G401 (cell line): ENCODE measurements around the gene SSPN. TPM values are rescaled to one million over a fixed set of nuclear protein-coding genes. Genes with fewer than 3 reads are reported as not detected.

ENCODE experiments used
- DNase-seq: peaks from one replicate; pipeline ENCODE4 v3.0.0-alpha.2; 2015; ENCODE audit warnings: low spot score
- in situ Hi-C: cut with HindIII; loops from 2 replicates; pipeline ENCODE4 v1.10.0; 2016; ENCODE audit warnings: low sequenced_read_pairs, mixed read lengths
- total RNA-seq: library from RNA; depleted of rRNA; stranded (reverse); fragments of >200 nt; shearing (Covaris generic); gene quantifications from 2 replicates; pipeline ENCODE4 v1.2.3, GENCODE V29; 2014

SSPN gene
- total RNA-seq, 1 experiment from 2014 or later = 2.9 TPM

DNA sequence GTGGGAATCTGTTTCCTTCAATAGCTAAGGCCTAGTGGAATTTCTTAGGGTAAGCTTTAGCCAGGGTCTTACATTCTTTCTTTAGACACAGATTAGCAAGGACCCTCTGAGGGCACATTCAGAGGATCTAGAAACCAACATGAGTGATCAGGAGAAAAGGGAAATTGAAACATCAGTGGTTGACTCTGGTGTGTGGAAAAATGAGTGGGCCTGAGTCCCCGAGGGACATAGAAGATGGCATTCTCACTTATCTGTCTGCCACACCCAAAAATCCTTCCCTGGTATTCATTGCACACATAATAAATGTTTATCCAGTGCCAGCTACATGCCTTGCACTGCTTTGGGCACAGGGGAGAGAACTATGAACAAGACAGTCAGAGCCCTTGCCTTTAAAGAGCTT, 82.9 kb downstream of the SSPN start:
- in situ Hi-C loops = no loop called here
- DNase-seq = no peak

DNA sequence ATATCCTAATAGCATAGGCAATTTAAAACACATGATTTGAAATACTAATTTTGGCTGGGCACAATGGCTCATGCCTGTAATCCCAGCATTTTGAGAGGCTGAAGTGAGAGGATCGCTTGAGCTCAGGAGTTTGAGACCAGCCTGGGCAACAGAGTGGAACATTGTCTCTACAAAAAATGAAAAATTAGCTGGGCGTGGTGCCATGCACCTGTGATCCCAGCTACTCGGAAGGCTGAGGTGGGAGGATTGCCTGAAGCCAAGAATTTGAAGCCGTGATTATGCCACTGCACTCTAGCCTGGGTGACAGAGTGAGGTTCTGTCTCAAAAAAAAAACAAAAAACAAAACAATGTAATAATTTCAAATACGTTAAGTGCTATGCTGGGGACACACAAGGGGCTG, 83.3 kb downstream of the SSPN start:
- peak; percentile 74 for DNase-seq
- in situ Hi-C loops = no loop called here

DNA sequence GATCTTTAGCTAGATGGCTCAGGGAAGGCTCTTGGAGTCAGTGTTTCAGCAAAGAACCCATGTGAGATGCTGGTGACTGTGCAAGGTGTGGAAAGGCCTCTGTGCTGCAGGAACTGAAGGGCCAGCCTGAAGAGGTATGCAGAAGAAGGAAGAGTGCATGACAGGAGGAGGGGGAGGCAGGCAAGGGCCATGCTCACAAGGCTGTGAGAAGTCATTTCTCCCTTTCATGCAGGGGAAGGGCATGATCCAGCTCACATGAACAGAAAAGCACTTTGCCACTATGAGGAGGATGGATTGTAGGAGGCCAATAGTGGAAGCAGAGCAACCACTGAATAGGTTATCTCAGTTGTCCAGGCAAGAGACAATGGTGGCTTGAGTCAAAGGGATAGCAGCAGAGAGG, 83.7 kb downstream of the SSPN start:
- in situ Hi-C loops = no loop called here
- no peak for DNase-seq

DNA sequence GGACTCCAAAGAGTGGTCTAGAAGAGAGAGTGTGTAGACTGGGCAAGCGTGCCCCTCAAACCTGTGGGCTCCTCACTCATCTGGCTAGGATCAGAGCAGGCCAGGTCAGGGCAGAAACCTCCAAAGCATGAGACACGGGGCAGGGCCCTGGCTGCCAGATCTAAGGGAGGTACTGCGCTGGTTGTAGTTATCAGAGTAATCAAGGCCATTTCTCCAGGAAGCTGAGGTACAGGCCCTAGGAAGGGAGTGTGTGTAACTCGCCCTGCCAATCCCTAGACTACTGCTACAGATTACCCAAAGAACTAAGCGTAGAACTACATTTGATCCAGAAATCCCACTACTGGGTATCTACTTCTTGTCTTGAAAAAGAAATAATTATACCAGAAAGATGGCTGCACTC, 84.5 kb downstream of the SSPN start:
- in situ Hi-C loops = no loop called here
- no peak for DNase-seq

DNA sequence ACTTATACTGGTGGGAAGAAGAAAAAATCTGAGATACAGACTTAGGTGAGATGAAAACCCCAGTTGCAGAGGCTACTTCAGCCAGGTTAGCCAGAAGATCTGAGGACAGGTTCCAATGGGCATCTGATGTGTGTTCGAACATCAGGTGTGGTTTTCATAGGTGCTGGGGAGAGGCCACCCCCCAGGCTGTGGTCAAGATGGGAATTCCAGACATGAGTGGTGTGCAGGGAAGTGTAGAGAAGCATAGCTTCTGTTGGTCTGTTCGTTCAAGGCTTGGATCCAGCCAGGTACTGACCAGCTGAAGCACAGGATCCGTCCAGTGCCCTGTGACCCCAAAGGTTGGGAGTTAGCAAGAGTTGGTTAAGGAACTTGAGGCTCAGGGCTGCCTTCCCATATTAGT, 85.5 kb downstream of the SSPN start:
- DNase-seq = no peak
- in situ Hi-C loops = no loop called here

DNA sequence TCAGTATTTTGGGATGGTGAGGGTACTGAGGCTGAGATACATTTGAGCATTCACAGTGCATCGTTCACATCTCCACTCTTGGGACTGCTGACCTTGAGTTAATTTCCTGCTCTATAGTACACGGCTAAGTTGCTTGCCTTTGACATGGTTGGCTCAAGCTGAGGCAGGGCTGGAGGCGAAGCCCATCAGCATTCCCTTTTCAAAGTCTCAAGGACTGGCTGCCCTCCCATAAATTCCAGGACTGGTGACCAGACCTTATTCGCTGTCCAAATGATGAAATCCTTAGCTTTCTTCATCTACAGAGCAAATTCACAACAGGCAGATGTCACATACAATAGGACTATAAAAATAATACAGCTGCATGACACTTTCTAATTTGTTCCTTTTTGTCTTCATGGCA, 85.9 kb downstream of the SSPN start:
- in situ Hi-C loops = no loop called here
- DNase-seq = no peak

DNA sequence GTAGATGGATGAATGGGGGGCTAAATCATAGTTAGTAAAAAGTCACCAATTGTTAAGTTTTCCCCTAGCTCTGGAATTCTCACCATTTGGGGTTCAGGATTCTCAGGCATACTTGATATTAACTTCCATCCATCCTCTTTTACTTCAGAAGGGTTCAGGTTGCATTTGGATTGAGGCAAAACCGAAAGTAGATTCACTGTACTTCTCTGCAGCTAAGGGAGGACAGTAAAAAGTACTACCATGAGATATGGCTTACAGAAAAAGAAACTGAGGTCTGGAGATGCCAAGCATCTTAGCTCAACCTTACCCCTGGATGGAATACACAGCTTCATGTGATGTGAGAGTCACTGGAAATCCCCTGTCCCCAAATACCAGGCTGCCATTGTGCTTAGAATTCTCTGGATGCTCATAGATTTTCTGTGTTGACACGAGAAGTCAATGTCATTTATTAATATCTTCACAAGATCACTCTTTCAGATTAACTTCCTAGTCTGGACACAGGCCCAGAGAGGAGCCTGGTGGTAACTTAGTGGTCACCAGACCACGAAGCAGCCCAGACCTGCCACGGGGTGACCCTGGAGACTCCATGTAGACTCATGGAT, 87.1 kb downstream of the SSPN start:
- in situ Hi-C loops = no loop called here

DNA sequence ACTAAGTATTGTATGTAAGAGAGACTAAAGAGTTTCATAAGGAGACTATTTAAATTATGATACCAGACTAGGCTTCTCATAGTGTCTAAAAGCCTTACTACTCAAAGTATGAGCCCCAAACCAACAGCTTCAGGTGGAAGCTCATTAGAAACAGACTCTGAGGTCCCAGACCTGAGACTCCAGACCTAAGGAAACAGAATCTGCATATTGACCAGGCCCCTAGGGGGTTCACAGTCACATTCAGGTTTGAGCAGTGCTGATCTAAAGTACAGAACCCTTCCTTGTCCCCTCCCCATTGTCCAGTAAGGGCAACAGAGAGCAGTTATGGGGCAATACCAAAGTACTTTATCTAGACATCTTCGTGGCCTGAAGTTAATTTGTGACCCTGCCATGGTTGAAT, 87.7 kb downstream of the SSPN start:
- in situ Hi-C loops = no loop called here
- DNase-seq = no peak

More for the DNA sequence above, 87.1 kb downstream of the SSPN start:
- DNase-seq = no peak

DNA sequence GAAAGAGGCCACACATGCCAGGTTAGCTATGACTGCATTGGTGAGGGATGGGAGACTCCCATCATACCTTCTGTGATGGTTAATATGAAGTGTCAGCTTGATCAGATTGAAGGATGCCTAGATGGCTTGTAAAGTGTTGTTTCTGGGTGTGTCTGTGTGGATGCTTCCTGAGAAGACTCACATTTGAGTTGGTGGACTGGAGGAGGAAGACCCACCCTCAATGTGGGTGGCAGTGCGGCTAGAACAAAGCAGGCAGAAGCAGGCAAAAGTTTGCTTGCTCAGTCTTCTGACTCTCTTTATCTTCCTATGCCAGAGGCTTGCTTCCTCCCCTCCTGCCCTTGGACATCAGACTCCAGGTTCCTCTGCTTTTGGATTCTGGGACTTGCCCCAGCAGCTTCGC, 88.2 kb downstream of the SSPN start:
- in situ Hi-C loops = no loop called here
- no peak for DNase-seq

DNA sequence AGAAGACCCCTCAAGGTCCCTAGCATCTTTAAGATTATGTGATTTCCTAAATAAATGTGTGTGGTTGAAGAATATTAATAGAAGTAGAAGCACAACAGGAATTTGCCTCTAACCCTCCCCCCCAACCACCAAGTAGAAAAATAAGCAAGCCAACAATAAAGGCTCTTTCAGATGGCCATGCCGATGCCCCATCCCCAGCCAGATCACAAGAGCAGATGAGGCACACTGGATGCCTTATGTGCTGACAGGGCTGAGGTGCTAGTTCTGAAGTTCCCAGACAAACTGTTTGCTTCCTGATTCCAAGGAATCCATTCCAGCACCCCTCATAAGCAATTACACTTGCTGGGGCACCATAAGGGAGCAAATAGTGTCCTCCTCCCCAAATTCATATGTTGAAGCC, 90.0 kb downstream of the SSPN start:
- in situ Hi-C loops = no loop called here
- DNase-seq = no peak

DNA sequence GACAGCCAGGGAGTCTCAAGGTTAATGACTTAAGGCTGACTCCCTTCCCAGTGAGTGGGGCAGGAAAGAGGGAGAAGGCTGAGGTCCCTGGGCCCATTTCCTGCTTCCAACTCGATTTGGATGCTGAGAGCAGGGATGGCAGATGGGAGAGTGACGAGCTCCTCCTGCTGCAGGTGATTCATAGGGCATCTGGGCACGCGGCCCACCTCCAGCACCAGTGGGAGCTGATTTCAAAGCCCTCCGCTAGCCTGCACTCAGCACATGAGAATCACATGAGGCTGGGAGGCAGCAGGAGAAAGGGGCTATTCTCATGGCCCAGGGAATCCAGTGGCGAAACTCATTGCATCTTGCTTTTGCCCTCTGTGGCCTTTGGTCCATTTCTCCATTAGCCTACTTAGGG, 90.8 kb downstream of the SSPN start:
- in situ Hi-C loops = no loop called here

DNA sequence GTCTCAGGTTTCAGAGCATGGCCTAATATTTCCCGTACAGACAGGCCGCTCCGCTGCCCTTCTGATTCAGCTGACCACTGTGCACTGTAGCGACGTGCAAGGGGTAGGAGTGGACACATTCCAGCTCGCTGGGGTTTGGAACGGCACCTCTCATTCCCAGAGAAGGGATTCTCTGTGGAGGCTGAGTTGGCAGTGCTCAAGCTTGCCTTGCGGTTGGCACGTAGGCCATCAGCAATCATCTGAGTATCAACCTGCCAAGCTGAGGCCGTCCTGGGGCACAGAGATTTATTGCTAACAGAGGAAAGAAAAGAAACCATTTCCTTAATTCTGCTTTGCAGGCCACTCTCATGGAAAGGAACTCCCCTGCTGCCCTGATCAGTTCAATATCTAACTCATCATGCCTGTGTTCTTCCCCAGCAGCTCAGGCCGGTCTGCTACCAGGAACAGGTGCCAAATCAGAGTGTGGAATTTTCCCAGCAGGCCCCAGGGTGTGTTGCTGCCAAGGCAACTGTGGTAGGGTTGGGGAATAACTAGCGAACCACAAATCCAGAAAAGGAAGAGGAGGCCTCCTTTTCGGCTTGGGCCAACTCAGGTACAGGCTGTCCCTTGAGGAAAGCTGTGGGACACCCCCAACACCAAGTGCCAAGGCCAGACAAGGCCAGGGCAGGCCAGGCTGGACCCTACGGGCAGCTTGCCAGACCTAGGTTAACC, 92.5 kb downstream of the SSPN start:
- DNase-seq = peak; percentile 97
- in situ Hi-C loops = no loop called here

More for the DNA sequence above, 90.8 kb downstream of the SSPN start:
- DNase-seq = peak; percentile 97

DNA sequence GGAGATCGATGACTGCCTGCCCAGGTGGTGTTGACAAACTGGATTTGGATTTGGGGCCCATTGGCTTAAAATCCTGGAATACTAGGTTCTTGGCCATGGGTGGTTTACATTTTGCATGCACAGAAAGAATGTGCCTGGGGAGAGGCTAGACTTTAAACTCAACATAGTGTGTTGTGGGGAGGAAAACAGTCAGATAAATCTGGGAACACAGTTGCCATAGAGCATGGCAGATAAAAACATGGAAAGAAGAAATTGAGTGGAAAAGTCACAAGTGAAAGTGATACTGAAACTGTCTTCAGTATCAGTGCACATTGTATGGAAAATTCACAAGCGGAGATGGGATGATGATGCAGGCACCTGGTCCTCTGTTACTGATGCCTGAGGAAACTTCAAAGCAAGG, 95.2 kb downstream of the SSPN start:
- in situ Hi-C loops = no loop called here
- DNase-seq = no peak

DNA sequence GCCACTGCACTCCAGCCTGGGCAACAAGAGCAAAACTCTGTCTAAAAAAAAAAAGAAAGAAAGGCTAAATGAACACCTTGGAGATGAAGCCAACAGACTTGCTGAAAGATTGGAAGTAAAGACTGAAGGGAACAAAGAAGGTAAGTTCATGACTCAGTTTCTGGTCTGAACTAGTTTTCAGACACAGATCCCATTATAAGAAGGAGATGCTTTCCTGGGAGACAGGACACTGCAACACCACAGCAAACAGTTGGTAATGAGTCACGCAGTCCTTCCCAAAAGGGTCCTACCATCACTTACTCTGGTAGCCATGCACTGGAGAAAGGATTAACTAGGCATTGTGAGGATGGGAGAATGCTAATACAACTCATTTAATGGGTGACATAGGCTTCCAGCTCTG, 97.2 kb downstream of the SSPN start:
- in situ Hi-C loops = no loop called here
- DNase-seq = no peak

DNA sequence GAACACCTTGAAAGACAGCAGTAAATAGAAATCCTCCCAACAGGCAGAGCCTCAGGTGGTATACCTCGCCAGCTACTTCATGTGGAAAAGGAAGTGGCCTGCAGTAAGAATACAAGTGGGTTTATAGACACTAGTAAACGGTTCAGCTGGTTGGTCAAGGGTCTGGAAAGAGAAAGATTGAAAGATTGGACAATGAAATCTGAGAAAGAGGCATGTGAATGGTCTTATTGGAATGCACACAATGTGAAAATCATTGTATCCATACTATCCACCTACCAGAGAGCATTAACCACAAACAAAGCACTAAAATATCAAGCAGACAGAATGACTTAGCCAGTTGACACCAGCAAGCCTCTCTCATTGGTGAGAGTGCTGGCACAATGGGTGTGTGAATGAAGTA, 98.2 kb downstream of the SSPN start:
- in situ Hi-C loops = no loop called here
- DNase-seq = no peak

DNA sequence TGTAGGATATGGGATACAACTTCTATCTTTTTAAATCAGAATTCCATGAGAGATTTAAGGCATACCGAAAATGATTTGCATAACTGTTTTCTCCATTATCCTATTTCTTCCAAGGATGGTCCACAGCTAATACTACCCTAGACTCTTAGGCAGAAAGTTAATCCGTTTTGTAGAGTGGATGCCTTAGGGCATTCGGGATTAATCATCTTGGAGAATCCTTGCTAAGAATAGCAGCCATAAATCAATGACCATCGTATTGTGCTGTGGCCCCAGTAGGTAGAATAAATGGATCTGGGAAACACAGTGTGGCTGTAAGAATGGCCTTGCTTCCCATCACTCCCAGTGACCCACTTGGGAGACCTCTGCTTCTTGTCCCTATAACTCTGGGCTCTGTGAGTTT, 99.6 kb downstream of the SSPN start:
- in situ Hi-C loops = no loop called here
- no peak for DNase-seq

DNA sequence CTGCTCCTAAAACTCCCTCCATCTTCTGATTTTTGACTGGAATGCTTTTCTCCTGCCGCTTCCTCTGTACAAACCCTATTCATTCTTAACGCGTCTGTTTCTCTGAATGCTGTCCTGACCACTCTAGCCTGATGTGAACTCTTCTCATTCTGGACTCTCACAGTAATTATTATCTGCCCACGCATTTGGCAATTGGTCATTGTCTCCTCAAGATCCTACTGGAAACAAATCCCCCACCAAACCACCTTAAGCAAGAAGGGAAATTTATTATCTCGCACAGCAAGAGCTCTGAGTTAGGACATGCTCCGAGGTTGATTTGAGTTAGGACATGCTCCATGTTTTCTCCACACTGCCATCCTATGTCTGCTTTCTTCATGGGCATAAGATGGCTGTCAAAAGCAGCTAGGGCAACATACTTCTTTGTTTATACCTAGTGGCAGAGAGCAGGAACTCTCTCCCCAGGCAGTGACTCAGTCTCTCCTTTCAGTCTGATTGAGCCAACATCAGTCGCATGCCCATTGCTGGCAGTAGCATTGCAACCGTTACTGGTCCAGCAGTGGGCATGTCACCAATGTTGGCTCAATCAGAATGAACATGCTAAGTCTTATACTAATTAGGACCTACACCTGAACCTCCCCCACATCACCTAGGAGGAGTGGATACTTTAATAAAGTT, 102.2 kb downstream of the SSPN start:
- in situ Hi-C loops = no loop called here

DNA sequence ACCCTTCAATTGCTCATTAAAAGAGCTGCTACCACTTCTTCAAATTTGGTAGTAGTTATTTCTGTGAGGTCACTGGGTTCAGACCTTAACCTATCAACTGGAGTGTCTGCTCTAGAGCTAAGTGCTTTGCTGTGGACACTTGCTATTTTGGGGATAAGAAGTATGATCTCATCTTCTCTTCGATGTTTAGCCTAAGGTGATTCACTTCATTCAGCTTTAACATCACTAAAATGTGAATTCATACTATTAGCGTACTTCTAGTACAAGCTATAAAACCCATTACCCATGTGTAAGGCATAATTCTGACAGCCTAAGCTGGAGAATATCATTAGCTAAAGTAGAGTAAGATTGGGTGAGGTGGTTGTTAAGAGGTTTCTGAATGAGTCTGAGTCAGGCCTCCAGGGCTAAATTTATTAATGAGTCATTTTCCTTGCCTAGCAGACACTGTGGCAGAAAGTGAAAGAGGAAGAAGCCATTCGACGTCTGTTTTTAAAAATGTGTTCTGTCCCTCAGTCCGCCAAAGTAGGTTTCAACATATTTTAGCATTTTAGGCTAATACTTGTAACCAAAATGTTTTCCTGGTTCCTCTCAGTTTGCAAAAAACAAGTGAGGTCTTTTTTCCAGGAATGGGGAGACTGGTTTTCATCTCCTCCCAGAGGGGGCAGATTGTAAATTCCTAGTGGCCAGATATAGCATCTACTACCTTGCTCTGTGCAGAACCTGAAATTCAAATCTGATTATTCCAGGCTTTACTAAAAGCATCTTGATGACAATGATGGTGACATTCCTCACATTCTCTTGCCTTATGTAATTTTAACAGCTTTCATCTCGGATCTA, 103.6 kb downstream of the SSPN start:
- in situ Hi-C loops = no loop called here

More for the DNA sequence above, 102.2 kb downstream of the SSPN start:
- DNase-seq = no peak

DNA sequence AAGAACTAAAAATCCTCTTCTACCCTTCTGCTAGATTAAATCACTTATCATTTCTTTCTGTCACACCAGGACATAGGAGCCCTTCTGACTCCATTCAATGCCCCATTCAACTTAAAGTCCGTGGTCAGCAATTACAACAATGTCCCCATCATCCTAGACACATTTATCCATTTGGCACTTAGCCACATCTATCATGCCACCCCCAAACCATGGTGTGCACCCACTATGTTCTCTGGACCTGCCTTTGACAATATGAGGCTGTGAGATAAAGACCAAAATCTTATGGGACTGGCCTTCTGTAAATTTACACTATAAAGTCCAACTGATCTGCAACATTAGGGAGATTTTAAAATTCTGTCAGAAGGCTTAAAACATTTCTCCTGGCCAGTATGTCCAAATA, 104.4 kb downstream of the SSPN start:
- in situ Hi-C loops = no loop called here
- DNase-seq = no peak

More for the DNA sequence above, 103.6 kb downstream of the SSPN start:
- DNase-seq = no peak
